Astrocyte (in vitro differentiated cells and primary cell): ENCODE results near the gene NUDT4B. TPM values are rescaled to one million over a fixed set of nuclear protein-coding genes. Genes with fewer than 3 reads are reported as not detected.
"Not testable (repeated sequence)": the region's sequence is repeated elsewhere in the genome, so short reads cannot be mapped to it uniquely, and the experiment has no call there.

Experiments used
- DNase-seq: peaks from one replicate; pipeline ENCODE4 v3.0.0-alpha.2; 2010; ENCODE audit warnings: low read depth
- FAIRE-seq: peaks from 2 replicates; lab custom pipeline; 2011; peaks lifted over from hg19 to GRCh38; lab: Jason Lieb, UNC
- H2AFZ ChIP-seq: 2 replicates; pipeline ENCODE4 v1.6.0; 2012; ENCODE audit warnings: low read depth, low read length, inconsistent platforms
- H3K27ac ChIP-seq: 2 replicates; pipeline ENCODE4 v1.5.1; 2011; ENCODE audit warnings: low read depth, low read length, inconsistent platforms
- H3K27me3 ChIP-seq: 2 replicates; pipeline ENCODE4 v1.6.0; 2011; ENCODE audit warnings: low read length, inconsistent platforms; ENCODE audit not compliant: insufficient read depth
- H3K36me3 ChIP-seq: 2 replicates; pipeline ENCODE4 v1.5.1; 2011; ENCODE audit warnings: low read length, inconsistent platforms; ENCODE audit not compliant: insufficient read depth
- H3K4me1 ChIP-seq: 2 replicates; pipeline ENCODE4 v1.5.1; 2011; ENCODE audit warnings: low read length, inconsistent platforms; ENCODE audit not compliant: insufficient read depth
- H3K4me2 ChIP-seq: 2 replicates; pipeline ENCODE4 v1.6.0; 2012; ENCODE audit warnings: low read length, inconsistent platforms
- H3K4me3 ChIP-seq: 2 replicates; pipeline ENCODE4 v1.5.1; 2011; ENCODE audit warnings: low read depth, mild to moderate bottlenecking, low read length, inconsistent platforms; ENCODE audit not compliant: insufficient read depth
- H3K79me2 ChIP-seq: 2 replicates; pipeline ENCODE4 v1.6.0; 2012; ENCODE audit warnings: mild to moderate bottlenecking, low read length, inconsistent platforms; ENCODE audit not compliant: insufficient read depth
- H3K9ac ChIP-seq: 2 replicates; pipeline ENCODE4 v1.6.0; 2012; ENCODE audit warnings: mild to moderate bottlenecking, low read length, inconsistent platforms
- H3K9me3 ChIP-seq: 2 replicates; pipeline ENCODE4 v1.5.1; 2012; ENCODE audit warnings: low read depth, mild to moderate bottlenecking, low read length, inconsistent platforms; ENCODE audit not compliant: insufficient read depth
- H4K20me1 ChIP-seq: 2 replicates; pipeline ENCODE4 v1.6.0; 2012; ENCODE audit warnings: low read length, inconsistent platforms; ENCODE audit not compliant: insufficient read depth
- H3K27ac Mint-ChIP-seq: one replicate; pipeline ENCODE4 v1.8.0; 2021; ENCODE audit warnings: mild to moderate bottlenecking, mixed read lengths; ENCODE audit not compliant: unreplicated experiment
- H3K27me3 Mint-ChIP-seq: one replicate; pipeline ENCODE4 v1.8.0; 2021; ENCODE audit warnings: low read depth, mixed read lengths; ENCODE audit not compliant: unreplicated experiment
- H3K36me3 Mint-ChIP-seq: one replicate; pipeline ENCODE4 v1.8.0; 2021; ENCODE audit warnings: low read depth, mixed read lengths; ENCODE audit not compliant: unreplicated experiment
- H3K4me1 Mint-ChIP-seq: one replicate; pipeline ENCODE4 v1.8.0; 2021; ENCODE audit warnings: low read depth, mixed read lengths; ENCODE audit not compliant: unreplicated experiment
- H3K4me3 Mint-ChIP-seq: one replicate; pipeline ENCODE4 v1.8.0; 2021; ENCODE audit warnings: mild to moderate bottlenecking, moderate library complexity, mixed read lengths; ENCODE audit not compliant: unreplicated experiment
- H3K9me3 Mint-ChIP-seq: one replicate; pipeline ENCODE4 v1.8.0; 2021; ENCODE audit warnings: mild to moderate bottlenecking, mixed read lengths; ENCODE audit not compliant: unreplicated experiment
- total RNA-seq: library from RNA; stranded (reverse); gene quantifications from 2 replicates; pipeline ENCODE4 v1.2.1, GENCODE V29; 2021

Gene NUDT4B
- total RNA-seq, 1 donor from 2014 or later = 1.2 TPM

- not testable (repeated sequence) for H3K4me3 ChIP-seq, H3K4me1 ChIP-seq, H3K36me3 ChIP-seq, H3K27ac Mint-ChIP-seq, H2AFZ ChIP-seq, H4K20me1 ChIP-seq, H3K36me3 Mint-ChIP-seq, H3K9me3 Mint-ChIP-seq, H3K4me1 Mint-ChIP-seq, H3K9ac ChIP-seq, H3K27me3 ChIP-seq, H3K79me2 ChIP-seq, H3K27ac ChIP-seq, H3K4me2 ChIP-seq, H3K4me3 Mint-ChIP-seq, H3K9me3 ChIP-seq, H3K27me3 Mint-ChIP-seq, DNase-seq
- FAIRE-seq = peak; percentile 37
Observed at GRCh38 chr1:148793762-148794332, 45.3 kb downstream of the NUDT4B start.

Other genes starting within 250 kb of the NUDT4B start
- gene NBPF14, start 152.8 kb upstream of the NUDT4B start, total RNA-seq = 41.3 and 44.2 TPM in 2 replicates
- 41.6 and 45.2 TPM in 2 replicates for gene PDE4DIP, start 95.7 kb downstream of the NUDT4B start, total RNA-seq